ENCODE data around the gene UBTD2. TPM values are rescaled to one million over a fixed set of nuclear protein-coding genes. Genes with fewer than 3 reads are reported as not detected.
A peak's percentile ranks its signal among the peaks of the same experiment; 100 is the strongest.

UBTD2 gene
- total and polyA plus RNA-seq, 2 experiments from 2014 or later, result 23.9 to 26.2 TPM

DNA sequence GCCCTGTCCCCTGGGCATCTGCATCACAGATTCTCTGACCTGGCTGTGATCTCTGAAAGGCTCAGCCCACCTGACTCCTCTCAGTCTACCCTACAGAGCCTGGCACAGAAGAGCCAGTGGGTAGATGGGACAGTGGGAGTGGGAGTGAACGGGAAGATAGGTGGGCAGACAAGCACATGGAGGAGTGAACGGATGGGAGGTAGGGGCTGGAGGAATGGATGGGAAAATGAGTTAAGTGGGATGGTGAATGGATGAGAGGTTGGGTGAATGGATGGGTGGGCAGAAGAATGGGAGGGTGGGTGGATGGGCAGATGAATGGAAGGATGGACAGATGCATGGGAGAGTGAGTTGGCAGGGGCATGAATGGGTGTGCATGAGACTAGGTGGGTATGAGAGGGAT is 114.3 kb downstream of the UBTD2 start:
- H3K4me1 ChIP-seq (ENCODE audit: low read depth), result peaks cover 24% of the 10 kb centered on the region
- peak overlapping the region; percentile 91 for H3K27ac ChIP-seq
- TF ChIP-seq, protein P1, sequence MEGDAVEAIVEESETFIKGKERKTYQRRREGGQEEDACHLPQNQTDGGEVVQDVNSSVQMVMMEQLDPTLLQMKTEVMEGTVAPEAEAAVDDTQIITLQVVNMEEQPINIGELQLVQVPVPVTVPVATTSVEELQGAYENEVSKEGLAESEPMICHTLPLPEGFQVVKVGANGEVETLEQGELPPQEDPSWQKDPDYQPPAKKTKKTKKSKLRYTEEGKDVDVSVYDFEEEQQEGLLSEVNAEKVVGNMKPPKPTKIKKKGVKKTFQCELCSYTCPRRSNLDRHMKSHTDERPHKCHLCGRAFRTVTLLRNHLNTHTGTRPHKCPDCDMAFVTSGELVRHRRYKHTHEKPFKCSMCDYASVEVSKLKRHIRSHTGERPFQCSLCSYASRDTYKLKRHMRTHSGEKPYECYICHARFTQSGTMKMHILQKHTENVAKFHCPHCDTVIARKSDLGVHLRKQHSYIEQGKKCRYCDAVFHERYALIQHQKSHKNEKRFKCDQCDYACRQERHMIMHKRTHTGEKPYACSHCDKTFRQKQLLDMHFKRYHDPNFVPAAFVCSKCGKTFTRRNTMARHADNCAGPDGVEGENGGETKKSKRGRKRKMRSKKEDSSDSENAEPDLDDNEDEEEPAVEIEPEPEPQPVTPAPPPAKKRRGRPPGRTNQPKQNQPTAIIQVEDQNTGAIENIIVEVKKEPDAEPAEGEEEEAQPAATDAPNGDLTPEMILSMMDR (IDR thresholded peaks at IDR 0.05; ENCODE audit: low read depth, low read length), result no peak
- no peaks in the 10 kb centered on the region for H3K27me3 ChIP-seq
- DNase-seq (ENCODE audit: low read depth in 1 of 2, low spot score in 1 of 2), result no peak
- H3K4me3 ChIP-seq, result no peak overlapping the region
- no peaks in the 10 kb centered on the region for H3K36me3 ChIP-seq
- no peaks in the 10 kb centered on the region for H3K9me3 ChIP-seq (ENCODE audit: low read depth)

DNA sequence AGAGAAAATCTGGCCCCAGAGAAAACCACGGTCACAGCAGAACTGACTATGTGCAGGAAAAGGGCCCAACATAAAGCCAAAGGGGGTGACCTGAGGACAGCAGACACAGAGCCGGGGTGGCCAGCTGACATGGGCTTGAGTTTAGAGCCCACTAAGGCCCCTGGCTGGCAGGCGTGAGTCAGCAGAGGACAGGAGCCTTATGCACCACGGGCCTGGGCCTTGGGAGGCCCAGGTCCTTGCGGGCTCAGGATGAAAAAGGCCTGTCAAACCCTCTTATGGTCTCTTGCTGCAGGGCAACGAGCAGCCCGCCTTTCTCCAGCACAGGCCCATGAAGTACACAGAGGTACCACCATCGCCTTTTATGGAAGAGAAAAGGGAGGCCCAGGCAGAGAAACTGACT is 115.3 kb downstream of the UBTD2 start:
- peaks cover 24% of the 10 kb centered on the region for H3K4me1 ChIP-seq (ENCODE audit: low read depth)
- peak overlapping the region; percentile 91 for H3K27ac ChIP-seq
- no peaks in the 10 kb centered on the region for H3K9me3 ChIP-seq (ENCODE audit: low read depth)
- no peak overlapping the region for H3K4me3 ChIP-seq
- TF ChIP-seq, protein P1 (IDR thresholded peaks at IDR 0.05; ENCODE audit: low read depth, low read length), result no peak
- no peaks in the 10 kb centered on the region for H3K27me3 ChIP-seq
- no peaks in the 10 kb centered on the region for H3K36me3 ChIP-seq
- no peak for DNase-seq (ENCODE audit: low read depth in 1 of 2, low spot score in 1 of 2)

DNA sequence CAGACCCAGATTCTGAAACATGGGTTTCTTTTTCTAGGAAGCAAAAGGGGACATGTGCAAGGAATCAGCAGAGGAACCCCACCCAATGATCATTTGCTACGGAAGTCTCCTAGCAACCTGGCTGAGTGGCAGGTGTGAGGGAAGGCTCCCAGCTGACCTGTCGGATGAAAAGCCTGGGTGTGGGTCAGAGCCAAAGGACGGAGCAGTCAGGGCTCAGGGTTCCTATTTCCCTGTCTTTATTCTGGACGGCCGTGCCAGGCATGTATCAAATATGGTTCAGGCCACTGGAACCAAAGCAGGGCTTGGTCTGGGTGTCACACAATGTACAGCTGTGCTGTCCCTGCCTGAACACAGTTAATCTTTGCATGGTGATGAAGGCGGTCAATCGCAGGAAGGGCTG is 115.7 kb downstream of the UBTD2 start:
- DNase-seq (ENCODE audit: low read depth in 1 of 2, low spot score in 1 of 2), result peak in 1 of 2 donors; percentile 71
- Histone ChIP-seq H3K4me3 (no peak overlapping the region), H3K27me3 (no peaks in the 10 kb centered on the region), H3K4me1 (ENCODE audit: low read depth) (peaks cover 24% of the 10 kb centered on the region), H3K27ac (peak overlapping the region; percentile 91), H3K36me3 (no peaks in the 10 kb centered on the region), H3K9me3 (ENCODE audit: low read depth) (no peaks in the 10 kb centered on the region)
- TF ChIP-seq, protein P1 (IDR thresholded peaks at IDR 0.05; ENCODE audit: low read depth, low read length), result no peak

DNA sequence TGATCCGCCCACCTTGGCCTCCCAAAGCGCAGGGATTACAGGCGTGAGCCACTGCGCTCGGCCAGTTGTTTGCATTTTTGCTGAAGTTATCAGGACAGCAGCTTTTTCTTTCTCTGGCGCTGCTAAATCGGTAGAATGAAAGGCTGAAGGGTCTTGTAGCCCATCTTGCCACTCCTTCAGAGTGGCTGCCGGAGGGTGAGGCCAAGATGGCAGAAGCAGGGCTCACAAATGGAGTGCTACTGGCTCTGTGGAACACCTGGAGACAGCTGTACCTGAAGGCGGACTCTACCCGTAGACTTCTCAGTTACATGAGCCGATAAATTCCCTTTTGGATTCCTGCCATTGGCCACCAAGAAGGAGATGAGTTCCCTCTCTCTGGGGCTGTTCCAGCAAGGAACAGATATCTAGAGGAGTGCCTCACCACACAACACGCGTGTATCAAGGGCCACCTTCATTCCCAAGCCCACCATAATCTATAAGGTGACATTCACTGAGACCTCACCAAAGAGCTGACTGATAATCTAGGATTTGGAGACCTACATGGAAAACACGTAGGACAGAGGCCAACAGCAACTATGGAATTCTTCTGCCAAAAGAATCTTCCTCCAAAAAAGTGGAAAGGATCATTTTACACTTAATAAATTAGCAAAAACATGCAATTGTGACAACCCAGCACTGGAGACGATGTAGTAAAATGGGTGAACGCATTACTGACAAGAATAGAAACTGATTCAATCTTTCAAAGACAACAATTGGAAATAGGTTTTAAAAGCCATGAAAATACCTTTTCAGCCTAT is 117.3 kb downstream of the UBTD2 start:
- Histone ChIP-seq H3K36me3 (no peaks in the 10 kb centered on the region), H3K4me1 (ENCODE audit: low read depth) (peaks cover 24% of the 10 kb centered on the region), H3K9me3 (ENCODE audit: low read depth) (no peaks in the 10 kb centered on the region), H3K27ac (no peak overlapping the region), H3K27me3 (no peaks in the 10 kb centered on the region), H3K4me3 (no peak overlapping the region)
- no peak for DNase-seq (ENCODE audit: low read depth in 1 of 2, low spot score in 1 of 2)
- TF ChIP-seq, protein P1 (IDR thresholded peaks at IDR 0.05; ENCODE audit: low read depth, low read length), result no peak

DNA sequence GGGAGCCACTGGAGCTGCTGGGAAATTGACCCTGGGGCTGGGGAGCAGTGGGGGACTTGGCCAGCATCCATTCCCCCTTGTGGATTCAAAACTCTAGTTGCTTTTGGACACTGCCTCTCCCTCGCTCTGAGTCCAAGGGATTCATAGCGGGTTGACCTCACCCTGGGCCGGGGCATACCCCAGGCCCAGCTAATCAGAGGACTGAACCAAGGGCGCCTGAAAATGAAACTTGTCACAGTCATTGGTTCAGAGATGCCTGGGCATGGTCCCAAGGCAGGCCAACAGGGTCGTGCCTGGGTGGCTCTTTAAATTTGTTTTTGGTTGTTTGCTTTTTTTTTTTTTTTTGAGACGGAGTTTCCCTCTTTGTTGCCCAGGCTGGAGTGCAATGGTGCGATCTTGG is 118.1 kb downstream of the UBTD2 start:
- no peak overlapping the region for H3K4me3 ChIP-seq
- H3K27me3 ChIP-seq, result no peaks in the 10 kb centered on the region
- no peaks in the 10 kb centered on the region for H3K9me3 ChIP-seq (ENCODE audit: low read depth)
- no peak overlapping the region for H3K27ac ChIP-seq
- TF ChIP-seq, protein P1 (IDR thresholded peaks at IDR 0.05; ENCODE audit: low read depth, low read length), result no peak
- peaks cover 24% of the 10 kb centered on the region for H3K4me1 ChIP-seq (ENCODE audit: low read depth)
- no peaks in the 10 kb centered on the region for H3K36me3 ChIP-seq
- DNase-seq (ENCODE audit: low read depth in 1 of 2, low spot score in 1 of 2), result no peak

All from cardiac muscle cell (in vitro differentiated cells and primary cell).